A549 (cell line): ENCODE results near the gene CCL20. TPM values are rescaled to one million over a fixed set of nuclear protein-coding genes. Genes with fewer than 3 reads are reported as not detected.

Source experiments
- ATAC-seq, 2 experiments: fragments of 200-7000 bp in 1 of 2; fragments of >200 bp in 1 of 2; cut with Nextera tagmentation in 1 of 2; cut with Tn5 transposase in 1 of 2; 3 replicates each; pipeline versions ENCODE4 v1.8.0 to v1.9.1; 2018 to 2020; ENCODE audit warnings: mild to moderate bottlenecking in 1 of 2, moderate library complexity in 1 of 2
- CTCF ChIA-PET: fragments of 300-600 bp; sonication (Branson Sonifier 250); formaldehyde crosslinking; extraction: SDS; loops from one replicate; lab custom pipeline; 2021; ENCODE audit warnings: antibody characterized with exemption, inconsistent platforms; lab: Yijun Ruan, JAX
- POLR2A ChIA-PET: fragments of 350-600 bp; formaldehyde crosslinking; extraction: SDS; loops from one replicate; lab custom pipeline; 2021; ENCODE audit warnings: antibody characterized with exemption, inconsistent platforms; lab: Yijun Ruan, JAX
- DNase-seq, 2 experiments: peaks; one replicate each; pipeline versions ENCODE4 v3.0.0 to v3.0.0-alpha.2; 2011 to 2016; ENCODE audit warnings: low read depth in 1 of 2, low spot score in 1 of 2
- FAIRE-seq: peaks from 2 replicates; lab custom pipeline; 2011; peaks lifted over from hg19 to GRCh38; lab: Jason Lieb, UNC
- H3K27ac ChIP-seq, 2 experiments: fragments of >200 bp; sonication (Bioruptor Twin); formaldehyde crosslinking; 3 replicates each; pipeline ENCODE4 v1.5.1; 2016 to 2017
- H3K4me1 ChIP-seq: fragments of >200 bp; sonication (Bioruptor Twin); formaldehyde crosslinking; 3 replicates; pipeline ENCODE4 v1.6.1; 2016
- H3K4me2 ChIP-seq: fragments of >200 bp; sonication (Bioruptor Twin); formaldehyde crosslinking; 3 replicates; pipeline ENCODE4 v1.6.1; 2016
- H3K4me3 ChIP-seq: fragments of >200 bp; sonication (Bioruptor Twin); formaldehyde crosslinking; 3 replicates; pipeline ENCODE4 v1.5.1; 2016
- H3K9me3 ChIP-seq: fragments of >200 bp; sonication (Bioruptor Twin); formaldehyde crosslinking; 3 replicates; pipeline ENCODE4 v1.6.1; 2016
- EHF ChIP-seq: fragments of 250-450 bp; sonication (Bioruptor Pico); IDR thresholded peaks from 2 replicates; pipeline ENCODE4 v1.5.0; 2020; ENCODE audit warnings: mild to moderate bottlenecking
- EHMT2 ChIP-seq: fragments of 200-600 bp; sonication (generic); IDR thresholded peaks from 2 replicates; pipeline ENCODE4 v1.6.1; 2016; ENCODE audit warnings: antibody characterized with exemption, low read depth, mild to moderate bottlenecking, moderate library complexity
- EP300 ChIP-seq, 2 experiments: fragments of >200 bp; sonication (Bioruptor Twin); formaldehyde crosslinking; IDR thresholded peaks; 2 replicates in 1 of 2; 3 replicates in 1 of 2; pipeline ENCODE4 v1.6.1; 2016 to 2017
- FOSL2 ChIP-seq, 2 experiments: fragments of 450-650 bp in 1 of 2; fragments of >200 bp in 1 of 2; sonication (Bioruptor Twin) in 1 of 2; formaldehyde crosslinking; IDR thresholded peaks; 2 replicates each; pipeline versions ENCODE4 v1.5.0 to v1.6.1; 2016 to 2020; ENCODE audit warnings: mild to moderate bottlenecking in 1 of 2, moderate library complexity in 1 of 2
- HOXB5 ChIP-seq: fragments of 250-450 bp; sonication (Bioruptor Pico); IDR thresholded peaks from 2 replicates; pipeline ENCODE4 v1.5.0; 2020; ENCODE audit warnings: mild to moderate bottlenecking, moderate library complexity
- MAFK ChIP-seq: fragments of 450-650 bp; IDR thresholded peaks from 2 replicates; pipeline ENCODE4 v1.6.1; 2014; ENCODE audit not compliant: partially characterized antibody
- NR3C1 ChIP-seq: fragments of >200 bp; sonication (Bioruptor Twin); formaldehyde crosslinking; IDR thresholded peaks from 3 replicates; pipeline ENCODE4 v1.6.1; 2017
- PHF8 ChIP-seq: fragments of 200-600 bp; sonication (generic); IDR thresholded peaks from 2 replicates; pipeline ENCODE4 v1.6.1; 2016; ENCODE audit warnings: low read depth, mild to moderate bottlenecking, antibody characterized with exemption, moderate library complexity, borderline replicate concordance
- POLR2AphosphoS2 ChIP-seq: conservative IDR thresholded peaks from 2 replicates; pipeline ENCODE4 v1.6.1; 2012; ENCODE audit warnings: low read length, improper control_type of control experiment, inconsistent platforms
- RCOR1 ChIP-seq: fragments of 150-350 bp; IDR thresholded peaks from 2 replicates; pipeline ENCODE4 v1.6.1; 2014; ENCODE audit warnings: antibody characterized with exemption, low read length, low read depth
- SMC3 ChIP-seq: fragments of >200 bp; sonication (Bioruptor Twin); formaldehyde crosslinking; IDR thresholded peaks from 3 replicates; pipeline ENCODE4 v1.6.1; 2018; ENCODE audit warnings: inconsistent platforms
- whole genome bisulfite sequencing: methylation state at CpG from one replicate; pipeline ENCODE4 v1.1.6; 2017; ENCODE audit errors: missing lambda C conversion rate; 5-methylcytosine and 5-hydroxymethylcytosine counted together
- polyA plus RNA-seq, 4 experiments: library from polyadenylated mRNA; depleted of rRNA in 3 of 4; stranded (reverse); fragments of >200 nt; fragmentation: RNase III in 1 of 4; extraction: RNeasy Plus Mini Kit Qiagen cat#74134 plus additional on column Dnase treatment in 1 of 4; gene quantifications; 2 replicates in 3 of 4; 3 replicates in 1 of 4; pipeline ENCODE4 v1.2.3, GENCODE V29; 2011 to 2017
- TF ChIP-seq, protein P1 (sequence below): fragments of 250-450 bp; sonication (Bioruptor Pico); IDR thresholded peaks from 2 replicates; pipeline ENCODE4 v1.5.0; 2021; ENCODE audit warnings: mild to moderate bottlenecking, moderate library complexity, borderline replicate concordance
- TF ChIP-seq, protein P2 (sequence below): fragments of >200 bp; sonication (Bioruptor Twin); formaldehyde crosslinking; IDR thresholded peaks from 3 replicates; pipeline ENCODE4 v1.6.1; 2016
- TF ChIP-seq, protein P3 (sequence below): fragments of 450-650 bp; IDR thresholded peaks from 2 replicates; pipeline ENCODE4 v1.6.1; 2014; ENCODE audit warnings: antibody characterized with exemption
- TF ChIP-seq, protein P4 (sequence below): IDR thresholded peaks from 2 replicates; pipeline ENCODE4 v1.6.1; 2012
- TF ChIP-seq, protein P5 (sequence below): fragments of 200-600 bp; sonication (generic); IDR thresholded peaks from 2 replicates; pipeline ENCODE4 v1.6.1; 2016; ENCODE audit warnings: antibody characterized with exemption, mild to moderate bottlenecking, moderate library complexity
- TF ChIP-seq, protein P6 (sequence below): fragments of >200 bp; sonication (Bioruptor Twin); formaldehyde crosslinking; IDR thresholded peaks from 3 replicates; pipeline ENCODE4 v1.5.1; 2016

The CCL20 gene
- polyA plus RNA-seq, 2 of the 4 experiments (the other 2 are of a cell fraction), result 0.43 to 3.4 TPM

DNA sequence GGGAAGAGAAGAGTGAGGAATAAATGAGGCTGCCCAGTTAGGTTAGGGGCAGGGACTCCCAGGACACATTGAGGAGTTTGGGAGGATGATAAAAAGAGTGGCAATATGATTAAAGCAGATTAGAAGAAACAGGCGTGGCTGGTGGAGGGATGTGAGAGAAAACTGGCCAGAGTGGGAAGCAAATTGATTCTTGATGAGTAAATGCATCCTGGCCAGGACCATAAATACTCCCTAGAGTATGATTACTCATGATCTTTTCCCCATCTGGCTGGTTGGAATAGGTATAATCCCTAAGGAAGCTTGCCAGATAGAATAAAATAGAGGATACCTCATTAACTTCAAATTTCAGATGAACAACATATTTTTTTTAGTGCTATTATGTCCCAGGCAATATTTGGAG lies 36.3 kb downstream of the CCL20 start:
- H3K4me1 ChIP-seq, result peaks cover 23% of the 10 kb centered on the region
- TF ChIP-seq MAFK, result no peak
- TF ChIP-seq, protein P1, sequence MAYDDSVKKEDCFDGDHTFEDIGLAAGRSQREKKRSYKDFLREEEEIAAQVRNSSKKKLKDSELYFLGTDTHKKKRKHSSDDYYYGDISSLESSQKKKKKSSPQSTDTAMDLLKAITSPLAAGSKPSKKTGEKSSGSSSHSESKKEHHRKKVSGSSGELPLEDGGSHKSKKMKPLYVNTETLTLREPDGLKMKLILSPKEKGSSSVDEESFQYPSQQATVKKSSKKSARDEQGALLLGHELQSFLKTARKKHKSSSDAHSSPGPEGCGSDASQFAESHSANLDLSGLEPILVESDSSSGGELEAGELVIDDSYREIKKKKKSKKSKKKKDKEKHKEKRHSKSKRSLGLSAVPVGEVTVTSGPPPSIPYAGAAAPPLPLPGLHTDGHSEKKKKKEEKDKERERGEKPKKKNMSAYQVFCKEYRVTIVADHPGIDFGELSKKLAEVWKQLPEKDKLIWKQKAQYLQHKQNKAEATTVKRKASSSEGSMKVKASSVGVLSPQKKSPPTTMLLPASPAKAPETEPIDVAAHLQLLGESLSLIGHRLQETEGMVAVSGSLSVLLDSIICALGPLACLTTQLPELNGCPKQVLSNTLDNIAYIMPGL (CRISPR knock-in tag), result no peak
- TF ChIP-seq, protein P2, sequence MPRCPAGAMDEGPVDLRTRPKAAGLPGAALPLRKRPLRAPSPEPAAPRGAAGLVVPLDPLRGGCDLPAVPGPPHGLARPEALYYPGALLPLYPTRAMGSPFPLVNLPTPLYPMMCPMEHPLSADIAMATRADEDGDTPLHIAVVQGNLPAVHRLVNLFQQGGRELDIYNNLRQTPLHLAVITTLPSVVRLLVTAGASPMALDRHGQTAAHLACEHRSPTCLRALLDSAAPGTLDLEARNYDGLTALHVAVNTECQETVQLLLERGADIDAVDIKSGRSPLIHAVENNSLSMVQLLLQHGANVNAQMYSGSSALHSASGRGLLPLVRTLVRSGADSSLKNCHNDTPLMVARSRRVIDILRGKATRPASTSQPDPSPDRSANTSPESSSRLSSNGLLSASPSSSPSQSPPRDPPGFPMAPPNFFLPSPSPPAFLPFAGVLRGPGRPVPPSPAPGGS, result no peak
- no peak for TF ChIP-seq NR3C1
- TF ChIP-seq, protein P3, sequence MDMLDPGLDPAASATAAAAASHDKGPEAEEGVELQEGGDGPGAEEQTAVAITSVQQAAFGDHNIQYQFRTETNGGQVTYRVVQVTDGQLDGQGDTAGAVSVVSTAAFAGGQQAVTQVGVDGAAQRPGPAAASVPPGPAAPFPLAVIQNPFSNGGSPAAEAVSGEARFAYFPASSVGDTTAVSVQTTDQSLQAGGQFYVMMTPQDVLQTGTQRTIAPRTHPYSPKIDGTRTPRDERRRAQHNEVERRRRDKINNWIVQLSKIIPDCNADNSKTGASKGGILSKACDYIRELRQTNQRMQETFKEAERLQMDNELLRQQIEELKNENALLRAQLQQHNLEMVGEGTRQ, result no peak
- no peak for TF ChIP-seq PHF8
- no peak for TF ChIP-seq EHMT2
- no peak for TF ChIP-seq RCOR1
- TF ChIP-seq, protein P4, sequence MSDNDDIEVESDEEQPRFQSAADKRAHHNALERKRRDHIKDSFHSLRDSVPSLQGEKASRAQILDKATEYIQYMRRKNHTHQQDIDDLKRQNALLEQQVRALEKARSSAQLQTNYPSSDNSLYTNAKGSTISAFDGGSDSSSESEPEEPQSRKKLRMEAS, result no peak
- TF ChIP-seq, protein P5, sequence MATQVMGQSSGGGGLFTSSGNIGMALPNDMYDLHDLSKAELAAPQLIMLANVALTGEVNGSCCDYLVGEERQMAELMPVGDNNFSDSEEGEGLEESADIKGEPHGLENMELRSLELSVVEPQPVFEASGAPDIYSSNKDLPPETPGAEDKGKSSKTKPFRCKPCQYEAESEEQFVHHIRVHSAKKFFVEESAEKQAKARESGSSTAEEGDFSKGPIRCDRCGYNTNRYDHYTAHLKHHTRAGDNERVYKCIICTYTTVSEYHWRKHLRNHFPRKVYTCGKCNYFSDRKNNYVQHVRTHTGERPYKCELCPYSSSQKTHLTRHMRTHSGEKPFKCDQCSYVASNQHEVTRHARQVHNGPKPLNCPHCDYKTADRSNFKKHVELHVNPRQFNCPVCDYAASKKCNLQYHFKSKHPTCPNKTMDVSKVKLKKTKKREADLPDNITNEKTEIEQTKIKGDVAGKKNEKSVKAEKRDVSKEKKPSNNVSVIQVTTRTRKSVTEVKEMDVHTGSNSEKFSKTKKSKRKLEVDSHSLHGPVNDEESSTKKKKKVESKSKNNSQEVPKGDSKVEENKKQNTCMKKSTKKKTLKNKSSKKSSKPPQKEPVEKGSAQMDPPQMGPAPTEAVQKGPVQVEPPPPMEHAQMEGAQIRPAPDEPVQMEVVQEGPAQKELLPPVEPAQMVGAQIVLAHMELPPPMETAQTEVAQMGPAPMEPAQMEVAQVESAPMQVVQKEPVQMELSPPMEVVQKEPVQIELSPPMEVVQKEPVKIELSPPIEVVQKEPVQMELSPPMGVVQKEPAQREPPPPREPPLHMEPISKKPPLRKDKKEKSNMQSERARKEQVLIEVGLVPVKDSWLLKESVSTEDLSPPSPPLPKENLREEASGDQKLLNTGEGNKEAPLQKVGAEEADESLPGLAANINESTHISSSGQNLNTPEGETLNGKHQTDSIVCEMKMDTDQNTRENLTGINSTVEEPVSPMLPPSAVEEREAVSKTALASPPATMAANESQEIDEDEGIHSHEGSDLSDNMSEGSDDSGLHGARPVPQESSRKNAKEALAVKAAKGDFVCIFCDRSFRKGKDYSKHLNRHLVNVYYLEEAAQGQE, result no peak
- TF ChIP-seq EHF (CRISPR knock-in tag), result no peak
- TF ChIP-seq, all 56 proteins: peak for 0
- H3K9me3 ChIP-seq, result no peaks in the 10 kb centered on the region
- H3K4me3 ChIP-seq, result no peak overlapping the region
- no peak overlapping the region for H3K4me2 ChIP-seq
- H3K27ac ChIP-seq, result peak overlapping the region; percentile 8 to 50; a peak in 3 of 6 replicates
- POLR2A ChIA-PET, result no interaction called here
- ATAC-seq (peak in 1 of 2 experiments; percentile 32; a peak in 1 of 6 replicates), DNase-seq (no peak), FAIRE-seq (no peak)
- CTCF ChIA-PET, result no interaction called here
- WGBS, result 59% methylated on average over 1 of the region's 1 CpG

DNA sequence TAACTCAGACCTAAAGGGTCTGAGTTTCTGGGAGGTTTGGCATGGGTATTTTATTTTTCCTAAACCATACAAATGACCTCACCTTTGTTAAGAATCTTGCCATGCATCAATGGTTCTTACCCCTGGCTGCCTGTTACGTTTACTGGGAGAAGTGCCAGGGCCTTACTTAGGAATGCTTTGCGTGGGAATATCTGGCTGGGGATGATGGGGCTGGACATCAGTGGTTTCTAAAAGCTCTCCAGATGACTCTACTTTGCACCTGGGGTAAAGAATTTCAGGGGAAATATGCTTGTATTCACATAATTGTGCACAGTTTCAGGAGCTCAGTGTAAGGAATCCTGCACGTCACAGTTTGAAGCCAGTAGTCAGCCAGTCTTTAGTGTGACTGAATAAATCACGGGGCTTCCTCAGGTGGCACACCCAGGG lies 39.6 kb downstream of the CCL20 start:
- no peaks in the 10 kb centered on the region for H3K9me3 ChIP-seq
- H3K4me3 ChIP-seq, result no peak overlapping the region
- ChIA-PET POLR2A (no interaction called here), CTCF (interaction anchor here (1.1 to 2.1 kb wide), 4 partner anchors 9 to 195 kb away, joined by 3 to 12 read pairs (median 3); no protein-coding TSS in a partner anchor)
- TF ChIP-seq RCOR1, result no peak
- TF ChIP-seq EP300 (IDR thresholded peaks at IDR 0.05), result no peak
- no peak for TF ChIP-seq POLR2AphosphoS2
- no peak for TF ChIP-seq SMC3
- TF ChIP-seq FOSL2 (IDR thresholded peaks at IDR 0.05), result no peak
- no peak for TF ChIP-seq FOSL2 (CRISPR knock-in tag; IDR thresholded peaks at IDR 0.05)
- TF ChIP-seq, protein P3, result no peak
- TF ChIP-seq HOXB5 (CRISPR knock-in tag), result no peak
- TF ChIP-seq, protein P6, sequence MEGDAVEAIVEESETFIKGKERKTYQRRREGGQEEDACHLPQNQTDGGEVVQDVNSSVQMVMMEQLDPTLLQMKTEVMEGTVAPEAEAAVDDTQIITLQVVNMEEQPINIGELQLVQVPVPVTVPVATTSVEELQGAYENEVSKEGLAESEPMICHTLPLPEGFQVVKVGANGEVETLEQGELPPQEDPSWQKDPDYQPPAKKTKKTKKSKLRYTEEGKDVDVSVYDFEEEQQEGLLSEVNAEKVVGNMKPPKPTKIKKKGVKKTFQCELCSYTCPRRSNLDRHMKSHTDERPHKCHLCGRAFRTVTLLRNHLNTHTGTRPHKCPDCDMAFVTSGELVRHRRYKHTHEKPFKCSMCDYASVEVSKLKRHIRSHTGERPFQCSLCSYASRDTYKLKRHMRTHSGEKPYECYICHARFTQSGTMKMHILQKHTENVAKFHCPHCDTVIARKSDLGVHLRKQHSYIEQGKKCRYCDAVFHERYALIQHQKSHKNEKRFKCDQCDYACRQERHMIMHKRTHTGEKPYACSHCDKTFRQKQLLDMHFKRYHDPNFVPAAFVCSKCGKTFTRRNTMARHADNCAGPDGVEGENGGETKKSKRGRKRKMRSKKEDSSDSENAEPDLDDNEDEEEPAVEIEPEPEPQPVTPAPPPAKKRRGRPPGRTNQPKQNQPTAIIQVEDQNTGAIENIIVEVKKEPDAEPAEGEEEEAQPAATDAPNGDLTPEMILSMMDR, result no peak
- DNase-seq, result peak in 1 of 2 experiments; percentile 44
- H3K4me2 ChIP-seq, result peak overlapping the region; percentile 1; the same call in 1 of the 3 replicates
- FAIRE-seq, result no peak
- 56% methylated on average over 4 of the region's 4 CpGs for WGBS
- H3K4me1 ChIP-seq, result peaks cover 20% of the 10 kb centered on the region
- peak in 1 of 2 experiments; percentile 53; a peak in 3 of 6 replicates for ATAC-seq
- peak overlapping the region; percentile 51 to 74; a peak in 5 of 6 replicates for H3K27ac ChIP-seq
